AG04449 (cell line): Measurements from ENCODE around the gene DLL4.

Source experiments
- CTCF ChIA-PET: fragments of 350-600 bp; formaldehyde crosslinking; extraction: SDS; loops from one replicate; lab custom pipeline; 2021; ENCODE audit warnings: antibody characterized with exemption; lab: Yijun Ruan, JAX
- POLR2A ChIA-PET: fragments of 400-600, 350-600 bp; formaldehyde crosslinking; extraction: SDS; loops from one replicate; lab custom pipeline; 2020; ENCODE audit warnings: antibody characterized with exemption, inconsistent platforms; lab: Yijun Ruan, JAX
- DNase-seq: peaks from one replicate; pipeline ENCODE4 v3.0.0-alpha.2; 2010; ENCODE audit warnings: low read depth, low spot score
- H3K4me3 ChIP-seq: 2 replicates; pipeline ENCODE4 v1.5.1; 2011; ENCODE audit warnings: low read depth, mild to moderate bottlenecking, control low read depth, low read length
- TF ChIP-seq, protein P1 (sequence below): IDR thresholded peaks from one replicate; pipeline ENCODE4 v1.5.1; 2011; ENCODE audit warnings: mild to moderate bottlenecking, moderate library complexity, low read length, control low read depth, inconsistent platforms; ENCODE audit not compliant: insufficient read depth; ENCODE audit errors: missing control alignments

The DLL4 gene

GRCh38 chr15:40899536-40900207 is 29.5 kb upstream of the DLL4 start:
- DNase-seq, result no peak
- CTCF ChIA-PET, result interaction anchor here (0.8 to 20.5 kb wide), 7 partner anchors 16 to 286 kb away, joined by 3 to 498 read pairs (median 18); no protein-coding TSS in a partner anchor
- no peak overlapping the region for H3K4me3 ChIP-seq
- TF ChIP-seq, protein P1, sequence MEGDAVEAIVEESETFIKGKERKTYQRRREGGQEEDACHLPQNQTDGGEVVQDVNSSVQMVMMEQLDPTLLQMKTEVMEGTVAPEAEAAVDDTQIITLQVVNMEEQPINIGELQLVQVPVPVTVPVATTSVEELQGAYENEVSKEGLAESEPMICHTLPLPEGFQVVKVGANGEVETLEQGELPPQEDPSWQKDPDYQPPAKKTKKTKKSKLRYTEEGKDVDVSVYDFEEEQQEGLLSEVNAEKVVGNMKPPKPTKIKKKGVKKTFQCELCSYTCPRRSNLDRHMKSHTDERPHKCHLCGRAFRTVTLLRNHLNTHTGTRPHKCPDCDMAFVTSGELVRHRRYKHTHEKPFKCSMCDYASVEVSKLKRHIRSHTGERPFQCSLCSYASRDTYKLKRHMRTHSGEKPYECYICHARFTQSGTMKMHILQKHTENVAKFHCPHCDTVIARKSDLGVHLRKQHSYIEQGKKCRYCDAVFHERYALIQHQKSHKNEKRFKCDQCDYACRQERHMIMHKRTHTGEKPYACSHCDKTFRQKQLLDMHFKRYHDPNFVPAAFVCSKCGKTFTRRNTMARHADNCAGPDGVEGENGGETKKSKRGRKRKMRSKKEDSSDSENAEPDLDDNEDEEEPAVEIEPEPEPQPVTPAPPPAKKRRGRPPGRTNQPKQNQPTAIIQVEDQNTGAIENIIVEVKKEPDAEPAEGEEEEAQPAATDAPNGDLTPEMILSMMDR, result no peak
- POLR2A ChIA-PET, result no interaction called here

DNA sequence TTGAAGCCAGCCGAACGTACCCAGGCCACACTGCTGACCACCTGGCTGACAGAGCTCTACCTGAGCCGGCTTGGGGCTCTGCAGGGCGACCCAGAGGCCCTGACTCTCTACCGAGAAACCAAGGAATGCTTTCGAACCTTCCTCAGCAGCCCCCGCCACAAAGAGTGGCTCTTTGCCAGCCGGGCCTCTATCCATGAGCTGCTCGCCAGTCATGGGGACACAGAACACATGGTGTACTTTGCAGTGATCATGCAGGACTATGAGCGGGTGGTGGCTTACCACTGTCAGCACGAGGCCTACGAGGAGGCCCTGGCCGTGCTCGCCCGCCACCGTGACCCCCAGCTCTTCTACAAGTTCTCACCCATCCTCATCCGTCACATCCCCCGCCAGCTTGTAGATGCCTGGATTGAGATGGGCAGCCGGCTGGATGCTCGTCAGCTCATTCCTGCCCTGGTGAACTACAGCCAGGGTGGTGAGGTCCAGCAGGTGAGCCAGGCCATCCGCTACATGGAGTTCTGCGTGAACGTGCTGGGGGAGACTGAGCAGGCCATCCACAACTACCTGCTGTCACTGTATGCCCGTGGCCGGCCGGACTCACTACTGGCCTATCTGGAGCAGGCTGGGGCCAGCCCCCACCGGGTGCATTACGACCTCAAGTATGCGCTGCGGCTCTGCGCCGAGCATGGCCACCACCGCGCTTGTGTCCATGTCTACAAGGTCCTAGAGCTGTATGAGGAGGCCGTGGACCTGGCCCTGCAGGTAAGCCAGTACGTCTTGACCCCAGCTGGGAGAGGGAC is 28.7 kb upstream of the DLL4 start:
- POLR2A ChIA-PET, result no interaction called here
- TF ChIP-seq, protein P1, result no peak
- no peak overlapping the region for H3K4me3 ChIP-seq
- no peak for DNase-seq
- CTCF ChIA-PET, result interaction anchor here (0.8 to 20.5 kb wide), 7 partner anchors 9 to 432 kb away, joined by 3 to 498 read pairs (median 4); partner anchors contain the start of genes NUSAP1 and OIP5

- ChIA-PET POLR2A (no interaction called here), CTCF (interaction anchor here (0.9 to 20.5 kb wide), 6 partner anchors 9 to 432 kb away, joined by 3 to 498 read pairs (median 5); partner anchors contain the start of genes NUSAP1 and OIP5)
- H3K4me3 ChIP-seq, result no peak overlapping the region
- TF ChIP-seq, protein P1, result no peak
- no peak for DNase-seq
Observed at GRCh38 chr15:40901053-40901443, 28.1 kb upstream of the DLL4 start.

DNA sequence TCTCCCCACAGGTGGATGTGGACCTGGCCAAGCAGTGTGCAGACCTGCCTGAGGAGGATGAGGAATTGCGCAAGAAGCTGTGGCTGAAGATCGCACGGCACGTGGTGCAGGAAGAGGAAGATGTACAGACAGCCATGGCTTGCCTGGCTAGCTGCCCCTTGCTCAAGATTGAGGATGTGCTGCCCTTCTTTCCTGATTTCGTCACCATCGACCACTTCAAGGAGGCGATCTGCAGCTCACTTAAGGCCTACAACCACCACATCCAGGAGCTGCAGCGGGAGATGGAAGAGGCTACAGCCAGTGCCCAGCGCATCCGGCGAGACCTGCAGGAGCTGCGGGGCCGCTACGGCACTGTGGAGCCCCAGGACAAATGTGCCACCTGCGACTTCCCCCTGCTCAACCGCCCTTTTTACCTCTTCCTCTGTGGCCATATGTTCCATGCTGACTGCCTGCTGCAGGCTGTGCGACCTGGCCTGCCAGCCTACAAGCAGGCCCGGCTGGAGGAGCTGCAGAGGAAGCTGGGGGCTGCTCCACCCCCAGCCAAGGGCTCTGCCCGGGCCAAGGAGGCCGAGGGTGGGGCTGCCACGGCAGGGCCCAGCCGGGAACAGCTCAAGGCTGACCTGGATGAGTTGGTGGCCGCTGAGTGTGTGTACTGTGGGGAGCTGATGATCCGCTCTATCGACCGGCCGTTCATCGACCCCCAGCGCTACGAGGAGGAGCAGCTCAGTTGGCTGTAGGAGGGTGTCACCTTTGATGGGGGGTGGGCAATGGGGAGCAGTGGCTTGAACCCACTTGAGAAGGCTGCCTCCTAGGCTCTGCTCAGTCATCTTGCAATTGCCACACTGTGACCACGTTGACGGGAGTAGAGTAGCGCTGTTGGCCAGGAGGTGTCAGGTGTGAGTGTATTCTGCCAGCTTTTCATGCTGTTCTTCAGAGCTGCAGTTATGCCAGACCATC is 26.3 kb upstream of the DLL4 start:
- TF ChIP-seq, protein P1, result no peak
- ChIA-PET POLR2A (interaction anchor here (2.8 kb wide), 1 partner anchor 8 kb away, joined by 9 read pairs; the partner anchor contains the start of gene VPS18), CTCF (interaction anchor here (0.5 to 20.5 kb wide), 22 partner anchors 7 to 526 kb away, joined by 3 to 498 read pairs (median 4); partner anchors contain the start of genes DLL4, INO80, NUSAP1 and OIP5)
- no peak for DNase-seq
- H3K4me3 ChIP-seq, result no peak overlapping the region

GRCh38 chr15:40904552-40905201 is 24.5 kb upstream of the DLL4 start:
- POLR2A ChIA-PET, result interaction anchor here (0.5 to 2.8 kb wide), 4 partner anchors 10 to 376 kb away, joined by 3 to 9 read pairs (median 3); partner anchors contain the start of genes CHAC1 and VPS18
- DNase-seq, result no peak
- no peak overlapping the region for H3K4me3 ChIP-seq
- TF ChIP-seq, protein P1, result no peak
- CTCF ChIA-PET, result interaction anchor here (0.6 to 20.5 kb wide), 37 partner anchors 9 to 561 kb away, joined by 3 to 498 read pairs (median 5); partner anchors contain the start of genes DLL4, NUSAP1, OIP5 and VPS18
